ENCODE results near the gene PCDHB8.
"Not testable (repeated sequence)": the region's sequence is repeated elsewhere in the genome, so short reads cannot be mapped to it uniquely, and the experiment has no call there.

DNA sequence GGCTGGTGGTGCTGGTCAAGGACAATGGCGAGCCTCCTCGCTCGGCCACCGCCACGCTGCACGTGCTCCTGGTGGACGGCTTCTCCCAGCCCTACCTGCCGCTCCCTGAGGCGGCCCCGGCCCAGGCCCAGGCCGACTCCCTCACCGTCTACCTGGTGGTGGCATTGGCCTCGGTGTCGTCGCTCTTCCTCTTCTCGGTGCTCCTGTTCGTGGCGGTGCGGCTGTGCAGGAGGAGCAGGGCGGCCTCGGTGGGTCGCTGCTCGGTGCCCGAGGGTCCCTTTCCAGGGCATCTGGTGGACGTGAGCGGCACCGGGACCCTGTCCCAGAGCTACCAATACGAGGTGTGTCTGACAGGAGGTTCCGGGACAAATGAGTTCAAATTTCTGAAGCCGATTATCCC lies 47.8 kb downstream of the PCDHB8 start:
- not testable (repeated sequence) for TF ChIP-seq TAF1 (IDR thresholded peaks at IDR 0.05; ENCODE audit: low read depth); EP300 (conservative IDR thresholded peaks at IDR 0.05; ENCODE audit: poor library complexity, severe bottlenecking); REST (IDR thresholded peaks at IDR 0.05; ENCODE audit: borderline replicate concordance)
- TF ChIP-seq, protein P1, sequence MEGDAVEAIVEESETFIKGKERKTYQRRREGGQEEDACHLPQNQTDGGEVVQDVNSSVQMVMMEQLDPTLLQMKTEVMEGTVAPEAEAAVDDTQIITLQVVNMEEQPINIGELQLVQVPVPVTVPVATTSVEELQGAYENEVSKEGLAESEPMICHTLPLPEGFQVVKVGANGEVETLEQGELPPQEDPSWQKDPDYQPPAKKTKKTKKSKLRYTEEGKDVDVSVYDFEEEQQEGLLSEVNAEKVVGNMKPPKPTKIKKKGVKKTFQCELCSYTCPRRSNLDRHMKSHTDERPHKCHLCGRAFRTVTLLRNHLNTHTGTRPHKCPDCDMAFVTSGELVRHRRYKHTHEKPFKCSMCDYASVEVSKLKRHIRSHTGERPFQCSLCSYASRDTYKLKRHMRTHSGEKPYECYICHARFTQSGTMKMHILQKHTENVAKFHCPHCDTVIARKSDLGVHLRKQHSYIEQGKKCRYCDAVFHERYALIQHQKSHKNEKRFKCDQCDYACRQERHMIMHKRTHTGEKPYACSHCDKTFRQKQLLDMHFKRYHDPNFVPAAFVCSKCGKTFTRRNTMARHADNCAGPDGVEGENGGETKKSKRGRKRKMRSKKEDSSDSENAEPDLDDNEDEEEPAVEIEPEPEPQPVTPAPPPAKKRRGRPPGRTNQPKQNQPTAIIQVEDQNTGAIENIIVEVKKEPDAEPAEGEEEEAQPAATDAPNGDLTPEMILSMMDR (IDR thresholded peaks at IDR 0.05; ENCODE audit: poor library complexity, severe bottlenecking), result not testable (repeated sequence)
